Gastroesophageal sphincter (tissue), 4 donors: ENCODE results near the gene LDB2. TPM values are rescaled to one million over a fixed set of nuclear protein-coding genes. Genes with fewer than 3 reads are reported as not detected.

Experiments used
- ATAC-seq: fragments of 150-250 bp; one replicate; pipeline ENCODE4 v1.9.1; 2016; ENCODE audit warnings: mild to moderate bottlenecking, moderate library complexity
- H3K27ac ChIP-seq, 4 donors: fragments of 200-600 bp; sonication (generic) in 3 of 4; 1 replicate in 3 of 4; 2 replicates in 1 of 4; pipeline ENCODE4 v1.5.1; 2016 to 2019
- H3K27me3 ChIP-seq: fragments of 200-600 bp; sonication (generic); one replicate; pipeline ENCODE4 v1.5.1; 2019
- H3K36me3 ChIP-seq, 2 donors: fragments of 200-600 bp; sonication (generic); one replicate each; pipeline ENCODE4 v1.5.1; 2019; ENCODE audit warnings: control low read depth in 1 of 2
- H3K4me1 ChIP-seq, 3 donors: fragments of 200-600 bp; sonication (generic); 1 replicate in 2 of 3; 2 replicates in 1 of 3; pipeline ENCODE4 v1.5.1; 2016 to 2019; ENCODE audit warnings: control low read depth in 2 of 3
- H3K4me3 ChIP-seq, 2 donors: fragments of 200-600 bp; sonication (generic); one replicate each; pipeline ENCODE4 v1.5.1; 2019; ENCODE audit warnings: mild to moderate bottlenecking in 1 of 2, moderate library complexity in 1 of 2
- H3K9me3 ChIP-seq, 3 donors: fragments of 200-600 bp; sonication (generic); one replicate each; pipeline ENCODE4 v1.5.1; 2017 to 2019; ENCODE audit warnings: control low read depth in 2 of 3
- CTCF ChIP-seq, 4 experiments: fragments of 200-600 bp in 2 of 4; fragments of 450-650 bp in 2 of 4; sonication (generic) in 1 of 4; IDR thresholded peaks; one replicate each; pipeline ENCODE4 v1.5.1; 2017 to 2019; ENCODE audit warnings: antibody characterized with exemption in 4 of 4, mild to moderate bottlenecking in 2 of 4, moderate library complexity in 2 of 4
- EP300 ChIP-seq: sonication (generic); formaldehyde crosslinking; IDR thresholded peaks from one replicate; pipeline ENCODE4 v1.6.1; 2017; ENCODE audit warnings: antibody characterized with exemption, mild to moderate bottlenecking
- POLR2A ChIP-seq, 2 donors: fragments of 450-650 bp; IDR thresholded peaks; one replicate each; pipeline ENCODE4 v1.6.1; 2017; ENCODE audit warnings: antibody characterized with exemption in 2 of 2, mild to moderate bottlenecking in 2 of 2, moderate library complexity in 1 of 2
- POLR2AphosphoS5 ChIP-seq: sonication (generic); formaldehyde crosslinking; IDR thresholded peaks from one replicate; pipeline ENCODE4 v1.6.1; 2017; ENCODE audit warnings: antibody characterized with exemption
- WGBS, 2 donors: methylation state at CpG; one replicate each; pipeline ENCODE4 v1.1.5; 2018; ENCODE audit warnings: low coverage in 1 of 2; 5-methylcytosine and 5-hydroxymethylcytosine counted together
- total RNA-seq, 4 donors: library from RNA; depleted of rRNA; stranded (reverse); fragments of >200 nt; gene quantifications; one replicate each; pipeline ENCODE4 v1.1.0, GENCODE V29; 2016

The LDB2 gene
- total RNA-seq, 4 donors from 2014 or later = 23.6 to 29.6 (median 28.3) TPM

- peak in 2 of 4 experiments; percentile 29 to 31 for TF ChIP-seq CTCF (IDR thresholded peaks at IDR 0.05)
- no peak for TF ChIP-seq EP300
- Histone ChIP-seq H3K4me3 (no peak overlapping the region), H3K36me3 (no peaks in the 10 kb centered on the region), H3K4me1 (no peaks in the 10 kb centered on the region), H3K27ac (no peak overlapping the region), H3K27me3 (no peaks in the 10 kb centered on the region), H3K9me3 (no peaks in the 10 kb centered on the region)
- 78 to 92% methylated on average over 2 to 6 of the region's 6 CpGs for WGBS, 2 donors
- no peak for ATAC-seq
Measured at GRCh38 chr4:16764622-16765021, 133.8 kb downstream of the LDB2 start.

GRCh38 chr4:16760617-16761363 lies 137.7 kb downstream of the LDB2 start:
- H3K36me3 ChIP-seq = no peaks in the 10 kb centered on the region
- WGBS, 2 donors = 77 to 83% methylated on average over 4 to 6 of the region's 6 CpGs
- no peaks in the 10 kb centered on the region for H3K27me3 ChIP-seq
- H3K4me3 ChIP-seq = no peak overlapping the region
- H3K27ac ChIP-seq = no peak overlapping the region
- no peak for ATAC-seq
- H3K4me1 ChIP-seq = peaks cover 0 to 5% (median 0%) of the 10 kb centered on the region in 3 donors
- TF ChIP-seq POLR2A (IDR thresholded peaks at IDR 0.05) = no peak
- no peak for TF ChIP-seq EP300
- no peak for TF ChIP-seq POLR2AphosphoS5
- TF ChIP-seq CTCF (IDR thresholded peaks at IDR 0.05) = no peak
- no peaks in the 10 kb centered on the region for H3K9me3 ChIP-seq

- no peaks in the 10 kb centered on the region for H3K27me3 ChIP-seq
- no peak for ATAC-seq
- peaks cover 0 to 5% (median 0%) of the 10 kb centered on the region in 3 donors for H3K4me1 ChIP-seq
- TF ChIP-seq POLR2A (IDR thresholded peaks at IDR 0.05) (no peak), CTCF (IDR thresholded peaks at IDR 0.05) (no peak), EP300 (no peak), POLR2AphosphoS5 (no peak)
- no peaks in the 10 kb centered on the region for H3K36me3 ChIP-seq
- H3K4me3 ChIP-seq = no peak overlapping the region
- 58 to 63% methylated on average over 3 to 4 of the region's 5 CpGs for WGBS, 2 donors
- H3K27ac ChIP-seq = no peak overlapping the region
- no peaks in the 10 kb centered on the region for H3K9me3 ChIP-seq
Measured at GRCh38 chr4:16759931-16760582, 138.4 kb downstream of the LDB2 start.

- WGBS, 2 donors = 78 to 85% methylated on average over 5 to 7 of the region's 8 CpGs
- Histone ChIP-seq H3K27ac (no peak overlapping the region), H3K9me3 (no peaks in the 10 kb centered on the region), H3K36me3 (no peaks in the 10 kb centered on the region), H3K4me3 (no peak overlapping the region), H3K4me1 (peaks cover 0 to 5% (median 0%) of the 10 kb centered on the region in 3 donors), H3K27me3 (no peaks in the 10 kb centered on the region)
- ATAC-seq = no peak
- TF ChIP-seq POLR2AphosphoS5 (no peak), POLR2A (IDR thresholded peaks at IDR 0.05) (no peak), CTCF (IDR thresholded peaks at IDR 0.05) (no peak), EP300 (no peak)
Measured at GRCh38 chr4:16758816-16759215, 139.6 kb downstream of the LDB2 start.

GRCh38 chr4:16758255-16758654 lies 140.2 kb downstream of the LDB2 start:
- H3K27me3 ChIP-seq = no peaks in the 10 kb centered on the region
- 88% methylated on average over 2 of the region's 2 CpGs; no CpG with 5 or more reads in 1 of the 2 donors for WGBS, 2 donors
- no peak overlapping the region for H3K27ac ChIP-seq
- no peaks in the 10 kb centered on the region for H3K9me3 ChIP-seq
- no peaks in the 10 kb centered on the region for H3K36me3 ChIP-seq
- H3K4me3 ChIP-seq = no peak overlapping the region
- ATAC-seq = no peak
- H3K4me1 ChIP-seq = peaks cover 0 to 5% (median 0%) of the 10 kb centered on the region in 3 donors
- TF ChIP-seq POLR2AphosphoS5 (no peak), EP300 (no peak), POLR2A (IDR thresholded peaks at IDR 0.05) (no peak), CTCF (IDR thresholded peaks at IDR 0.05) (no peak)
